CD4-positive, alpha-beta memory T cell (primary cell): ENCODE data around the gene MVK. TPM values are rescaled to one million over a fixed set of nuclear protein-coding genes. Genes with fewer than 3 reads are reported as not detected.

Experiments used
- CTCF ChIA-PET: fragments of 350-600 bp; sonication (Branson Sonifier 250); formaldehyde crosslinking; loops from one replicate; lab custom pipeline; 2021; ENCODE audit warnings: inconsistent platforms; ENCODE audit not compliant: partially characterized antibody; lab: Charles Lee
- POLR2A ChIA-PET: fragments of 350-600 bp; sonication (Branson Sonifier 250); formaldehyde crosslinking; loops from one replicate; lab custom pipeline; 2021; ENCODE audit not compliant: partially characterized antibody; lab: Charles Lee
- DNase-seq, 5 donors: peaks; one replicate each; pipeline versions ENCODE4 v3.0.0 to v3.0.0-alpha.2; 2020 to 2022; ENCODE audit warnings: mixed read lengths in 1 of 5
- H3K27ac ChIP-seq: one replicate; pipeline ENCODE4 v1.7.0; 2013; ENCODE audit warnings: low read depth, low read length
- H3K27me3 ChIP-seq: 2 replicates; pipeline ENCODE4 v1.7.0; 2013; ENCODE audit warnings: mild to moderate bottlenecking, low read length, moderate library complexity; ENCODE audit not compliant: insufficient read depth
- H3K36me3 ChIP-seq: 2 replicates; pipeline ENCODE4 v1.7.0; 2013; ENCODE audit warnings: mild to moderate bottlenecking, low read length, moderate library complexity; ENCODE audit not compliant: insufficient read depth
- H3K4me1 ChIP-seq: 2 replicates; pipeline ENCODE4 v1.7.0; 2013; ENCODE audit warnings: mild to moderate bottlenecking, low read length, moderate library complexity; ENCODE audit not compliant: insufficient read depth
- H3K4me3 ChIP-seq, 2 donors: one replicate each; pipeline ENCODE4 v1.7.0; 2013; ENCODE audit warnings: low read length in 2 of 2, mild to moderate bottlenecking in 1 of 2
- H3K9me3 ChIP-seq, 2 donors: one replicate each; pipeline ENCODE4 v1.7.0; 2013; ENCODE audit warnings: low read length in 2 of 2, control low read depth in 1 of 2; ENCODE audit not compliant: control insufficient read depth in 1 of 2
- H3K27ac Mint-ChIP-seq, 7 donors: one replicate each; pipeline ENCODE4 v1.8.0; 2020 to 2021; ENCODE audit warnings: mixed read lengths in 7 of 7, mild to moderate bottlenecking in 6 of 7, inconsistent platforms in 3 of 7, moderate library complexity in 3 of 7
- H3K27me3 Mint-ChIP-seq, 2 donors: one replicate each; pipeline ENCODE4 v1.8.0; 2020 to 2021; ENCODE audit warnings: mixed read lengths in 2 of 2
- H3K36me3 Mint-ChIP-seq, 2 donors: one replicate each; pipeline ENCODE4 v1.8.0; 2020 to 2021; ENCODE audit warnings: mixed read lengths in 2 of 2, inconsistent platforms in 1 of 2, mild to moderate bottlenecking in 1 of 2
- H3K4me1 Mint-ChIP-seq, 4 donors: one replicate each; pipeline ENCODE4 v1.8.0; 2020 to 2021; ENCODE audit warnings: mixed read lengths in 4 of 4, mild to moderate bottlenecking in 1 of 4
- H3K4me3 Mint-ChIP-seq, 8 donors: one replicate each; pipeline ENCODE4 v1.8.0; 2020 to 2021; ENCODE audit warnings: mixed read lengths in 8 of 8, mild to moderate bottlenecking in 7 of 8, moderate library complexity in 6 of 8, inconsistent platforms in 3 of 8
- H3K9me3 Mint-ChIP-seq, 8 donors: one replicate each; pipeline ENCODE4 v1.8.0; 2020 to 2021; ENCODE audit warnings: mixed read lengths in 8 of 8, mild to moderate bottlenecking in 5 of 8, inconsistent platforms in 3 of 8, moderate library complexity in 1 of 8
- intact Hi-C: fragments of 100-400 bp; cut with micrococcal nuclease; formaldehyde crosslinking; loops from one replicate; pipeline ENCODE4 v1.15.1; 2023
- polyA plus RNA-seq, 2 donors: library from polyadenylated mRNA; unstranded; fragments of 300-500 nt; fragmentation: Illumina TruSeq; gene quantifications; one replicate each; pipeline ENCODE4 v1.2.3, GENCODE V29; 2021
- total RNA-seq, 2 experiments: library from RNA; stranded (reverse); gene quantifications; one replicate each; pipeline ENCODE4 v1.2.3, GENCODE V29; 2021

Gene MVK
- total and polyA plus RNA-seq, 4 experiments from 2014 or later = 1.9 to 11.0 (median 7.1) TPM

- H3K36me3 ChIP-seq = peaks cover 10% of the 10 kb centered on the region
- no peaks in the 10 kb centered on the region for H3K27me3 ChIP-seq
- H3K27me3 Mint-ChIP-seq = no peaks in the 10 kb centered on the region
- no peaks in the 10 kb centered on the region for H3K9me3 ChIP-seq
- peaks cover 6% of the 10 kb centered on the region for H3K4me1 ChIP-seq
- DNase-seq = no peak
- POLR2A ChIA-PET = no interaction called here
- H3K27ac Mint-ChIP-seq = no peak overlapping the region
- no peak overlapping the region for H3K27ac ChIP-seq
- H3K4me1 Mint-ChIP-seq = peaks cover 4 to 16% (median 8%) of the 10 kb centered on the region in 4 donors
- CTCF ChIA-PET = interaction anchor here (0.9 to 1.1 kb wide), 2 partner anchors 8 to 15 kb away, joined by 3 to 6 read pairs; no protein-coding TSS in a partner anchor
- no peak overlapping the region for H3K4me3 Mint-ChIP-seq
- intact Hi-C loops = no loop called here
- no peaks in the 10 kb centered on the region for H3K9me3 Mint-ChIP-seq
- no peak overlapping the region for H3K4me3 ChIP-seq
- peaks cover 25 to 39% of the 10 kb centered on the region in 2 donors for H3K36me3 Mint-ChIP-seq
Observed at GRCh38 chr12:109589691-109590245, 16.2 kb downstream of the MVK start.

- DNase-seq = no peak
- no peaks in the 10 kb centered on the region for H3K9me3 Mint-ChIP-seq
- H3K27ac Mint-ChIP-seq = no peak overlapping the region
- POLR2A ChIA-PET = no interaction called here
- H3K4me1 Mint-ChIP-seq = peaks cover 8 to 24% (median 15%) of the 10 kb centered on the region in 4 donors
- peaks cover 21 to 34% of the 10 kb centered on the region in 2 donors for H3K36me3 Mint-ChIP-seq
- no peaks in the 10 kb centered on the region for H3K9me3 ChIP-seq
- H3K36me3 ChIP-seq = peaks cover 10% of the 10 kb centered on the region
- CTCF ChIA-PET = no interaction called here
- no peak overlapping the region for H3K27ac ChIP-seq
- no peaks in the 10 kb centered on the region for H3K27me3 Mint-ChIP-seq
- intact Hi-C loops = no loop called here
- no peak overlapping the region for H3K4me3 ChIP-seq
- H3K27me3 ChIP-seq = no peaks in the 10 kb centered on the region
- H3K4me1 ChIP-seq = peaks cover 14% of the 10 kb centered on the region
- no peak overlapping the region for H3K4me3 Mint-ChIP-seq
Observed at GRCh38 chr12:109590566-109590965, 17.0 kb downstream of the MVK start.

GRCh38 chr12:109591041-109591440 is 17.4 kb downstream of the MVK start:
- Histone ChIP-seq H3K4me1 (peaks cover 18% of the 10 kb centered on the region), H3K36me3 (peaks cover 10% of the 10 kb centered on the region), H3K9me3 (no peaks in the 10 kb centered on the region), H3K4me3 (no peak overlapping the region), H3K27ac (no peak overlapping the region), H3K27me3 (no peaks in the 10 kb centered on the region)
- Mint-ChIP-seq H3K27ac (no peak overlapping the region), H3K4me1 (peaks cover 11 to 28% (median 19%) of the 10 kb centered on the region in 4 donors), H3K27me3 (no peaks in the 10 kb centered on the region), H3K36me3 (peaks cover 21 to 34% of the 10 kb centered on the region in 2 donors), H3K4me3 (no peak overlapping the region), H3K9me3 (no peaks in the 10 kb centered on the region)
- POLR2A ChIA-PET = no interaction called here
- no peak for DNase-seq
- CTCF ChIA-PET = no interaction called here
- intact Hi-C loops = no loop called here

- H3K4me3 Mint-ChIP-seq = no peak overlapping the region
- intact Hi-C loops = no loop called here
Observed at GRCh38 chr12:109592195-109592904, 18.8 kb downstream of the MVK start.

GRCh38 chr12:109592905-109593272 is 19.3 kb downstream of the MVK start:
- POLR2A ChIA-PET = no interaction called here
- H3K9me3 Mint-ChIP-seq = peaks cover 0 to under 1% (median 0%) of the 10 kb centered on the region in 8 donors

More at GRCh38 chr12:109592195-109592904, 18.8 kb downstream of the MVK start:
- no peaks in the 10 kb centered on the region for H3K27me3 ChIP-seq
- ChIA-PET CTCF (no interaction called here), POLR2A (no interaction called here)
- no peak overlapping the region for H3K27ac ChIP-seq
- Mint-ChIP-seq H3K27ac (no peak overlapping the region), H3K4me1 (peaks cover 11 to 33% (median 20%) of the 10 kb centered on the region in 4 donors), H3K9me3 (no peaks in the 10 kb centered on the region), H3K36me3 (peaks cover 19 to 24% of the 10 kb centered on the region in 2 donors), H3K27me3 (no peaks in the 10 kb centered on the region)
- DNase-seq = no peak
- H3K9me3 ChIP-seq = no peaks in the 10 kb centered on the region
- H3K36me3 ChIP-seq = peaks cover 1% of the 10 kb centered on the region
- H3K4me1 ChIP-seq = peaks cover 18% of the 10 kb centered on the region
- no peak overlapping the region for H3K4me3 ChIP-seq

GRCh38 chr12:109594556-109595317 is 21.1 kb downstream of the MVK start:
- Mint-ChIP-seq H3K9me3 (peaks cover 0 to 2% (median 0%) of the 10 kb centered on the region in 8 donors), H3K27me3 (no peaks in the 10 kb centered on the region), H3K27ac (peak overlapping the region in 5 of 7 donors; percentile 36 to 87 (median 60)), H3K4me1 (peaks cover 17 to 42% (median 26%) of the 10 kb centered on the region in 4 donors), H3K36me3 (peaks cover 7% of the 10 kb centered on the region in 2 donors), H3K4me3 (peak overlapping the region in 4 of 8 donors; percentile 6 to 56 (median 22))
- DNase-seq = no peak
- Histone ChIP-seq H3K36me3 (no peaks in the 10 kb centered on the region), H3K27ac (no peak overlapping the region), H3K27me3 (no peaks in the 10 kb centered on the region), H3K4me3 (no peak overlapping the region), H3K9me3 (no peaks in the 10 kb centered on the region), H3K4me1 (peaks cover 24% of the 10 kb centered on the region)
- intact Hi-C loops = no loop called here
- POLR2A ChIA-PET = no interaction called here
- CTCF ChIA-PET = interaction anchor here (1.3 to 5.5 kb wide), 4 partner anchors 9 to 251 kb away, joined by 4 to 45 read pairs (median 6); partner anchors contain the start of gene MMAB

More at GRCh38 chr12:109592905-109593272, 19.3 kb downstream of the MVK start:
- H3K4me3 Mint-ChIP-seq = no peak overlapping the region
- H3K36me3 Mint-ChIP-seq = peaks cover 16 to 18% of the 10 kb centered on the region in 2 donors
- Histone ChIP-seq H3K27ac (no peak overlapping the region), H3K4me3 (no peak overlapping the region), H3K27me3 (no peaks in the 10 kb centered on the region), H3K4me1 (peaks cover 22% of the 10 kb centered on the region), H3K9me3 (no peaks in the 10 kb centered on the region), H3K36me3 (no peaks in the 10 kb centered on the region)
- CTCF ChIA-PET = no interaction called here
- no peak for DNase-seq
- peaks cover 15 to 38% (median 24%) of the 10 kb centered on the region in 4 donors for H3K4me1 Mint-ChIP-seq
- intact Hi-C loops = no loop called here
- H3K27me3 Mint-ChIP-seq = no peaks in the 10 kb centered on the region
- H3K27ac Mint-ChIP-seq = no peak overlapping the region
